HEK293 (cell line): Measurements from ENCODE around the gene COQ10A.

Experiments used
- CTCF ChIA-PET: fragments of 350-600 bp; formaldehyde crosslinking; extraction: SDS; loops from one replicate; lab custom pipeline; 2021; ENCODE audit warnings: antibody characterized with exemption; lab: Yijun Ruan, JAX
- POLR2A ChIA-PET: fragments of 300-600 bp; formaldehyde crosslinking; extraction: SDS; loops from one replicate; lab custom pipeline; 2020; ENCODE audit warnings: antibody characterized with exemption, inconsistent platforms; lab: Yijun Ruan, JAX
- H3K27ac ChIP-seq: fragments of 200-500 bp; sonication (Bioruptor generic); 2 replicates; pipeline ENCODE4 v1.5.1; 2014; ENCODE audit warnings: low read depth, low read length, control low read depth, inconsistent platforms; ENCODE audit errors: extremely low read depth
- H3K36me3 ChIP-seq, 2 experiments: fragments of 200-500 bp in 1 of 2; sonication (Bioruptor generic) in 1 of 2; 1 replicate in 1 of 2; 2 replicates in 1 of 2; pipeline ENCODE4 v1.5.1; 2014 to 2017; ENCODE audit warnings: inconsistent platforms in 2 of 2, low read length in 2 of 2; ENCODE audit not compliant: control insufficient read depth in 2 of 2, insufficient read depth in 1 of 2
- H3K4me1 ChIP-seq: fragments of 200-500 bp; sonication (Bioruptor generic); 2 replicates; pipeline ENCODE4 v1.5.1; 2014; ENCODE audit warnings: mild to moderate bottlenecking, low read length, inconsistent platforms; ENCODE audit not compliant: control insufficient read depth, insufficient read depth
- H3K4me3 ChIP-seq: 2 replicates; pipeline ENCODE4 v1.5.1; 2011; ENCODE audit warnings: low read depth, mild to moderate bottlenecking, control low read depth, low read length, moderate library complexity
- H3K9me3 ChIP-seq: fragments of 200-500 bp; sonication (Bioruptor generic); 2 replicates; pipeline ENCODE4 v1.5.1; 2014; ENCODE audit warnings: low read depth, low read length, inconsistent platforms; ENCODE audit not compliant: control insufficient read depth, insufficient read depth
- CTCF ChIP-seq: fragments of 450-650 bp; formaldehyde crosslinking; IDR thresholded peaks from 2 replicates; pipeline ENCODE4 v1.5.1; 2016; ENCODE audit warnings: missing biosample characterization, missing genetic modification characterization
- KLF17 ChIP-seq: fragments of 450-650 bp; formaldehyde crosslinking; IDR thresholded peaks from 2 replicates; pipeline ENCODE4 v1.5.1; 2016; ENCODE audit warnings: missing biosample characterization, missing genetic modification characterization
- MYNN ChIP-seq: fragments of 450-650 bp; formaldehyde crosslinking; IDR thresholded peaks from 2 replicates; pipeline ENCODE4 v1.5.1; 2016; ENCODE audit warnings: missing biosample characterization, missing genetic modification characterization, borderline replicate concordance
- RBAK ChIP-seq: fragments of 450-650 bp; formaldehyde crosslinking; IDR thresholded peaks from 2 replicates; pipeline ENCODE4 v1.5.1; 2016; ENCODE audit warnings: missing biosample characterization, missing genetic modification characterization
- SCRT2 ChIP-seq: fragments of 450-650 bp; formaldehyde crosslinking; IDR thresholded peaks from 2 replicates; pipeline ENCODE4 v1.5.1; 2016; ENCODE audit warnings: missing biosample characterization, missing genetic modification characterization
- ZBTB17 ChIP-seq: fragments of 450-650 bp; formaldehyde crosslinking; IDR thresholded peaks from 2 replicates; pipeline ENCODE4 v1.5.1; 2016; ENCODE audit warnings: missing biosample characterization, missing genetic modification characterization
- ZFP3 ChIP-seq: fragments of 450-650 bp; formaldehyde crosslinking; IDR thresholded peaks from 2 replicates; pipeline ENCODE4 v1.5.1; 2016; ENCODE audit warnings: low read depth, missing biosample characterization, missing genetic modification characterization
- ZFP41 ChIP-seq: fragments of 450-650 bp; formaldehyde crosslinking; IDR thresholded peaks from 2 replicates; pipeline ENCODE4 v1.5.1; 2016; ENCODE audit warnings: missing biosample characterization, missing genetic modification characterization, borderline replicate concordance
- ZNF19 ChIP-seq: fragments of 450-650 bp; formaldehyde crosslinking; IDR thresholded peaks from 2 replicates; pipeline ENCODE4; 2016; ENCODE audit warnings: missing biosample characterization, missing genetic modification characterization, low read depth
- ZNF202 ChIP-seq: fragments of 450-650 bp; formaldehyde crosslinking; IDR thresholded peaks from 2 replicates; pipeline ENCODE4 v1.5.1; 2016; ENCODE audit warnings: missing biosample characterization, missing genetic modification characterization, borderline replicate concordance
- ZNF335 ChIP-seq: fragments of 450-650 bp; formaldehyde crosslinking; conservative IDR thresholded peaks from 2 replicates; pipeline ENCODE4 v1.5.1; 2016; ENCODE audit warnings: missing biosample characterization, missing genetic modification characterization
- ZNF391 ChIP-seq: fragments of 450-650 bp; formaldehyde crosslinking; IDR thresholded peaks from 2 replicates; pipeline ENCODE4 v1.5.1; 2016; ENCODE audit warnings: low read depth, missing biosample characterization, missing genetic modification characterization, borderline replicate concordance
- ZNF473 ChIP-seq: fragments of 450-650 bp; formaldehyde crosslinking; IDR thresholded peaks from 2 replicates; pipeline ENCODE4 v1.5.1; 2017; ENCODE audit warnings: missing biosample characterization, missing genetic modification characterization
- ZNF518A ChIP-seq: fragments of 450-650 bp; formaldehyde crosslinking; conservative IDR thresholded peaks from 2 replicates; pipeline ENCODE4 v1.5.1; 2016; ENCODE audit warnings: low read depth, missing biosample characterization, missing genetic modification characterization
- ZNF544 ChIP-seq: fragments of 450-650 bp; formaldehyde crosslinking; IDR thresholded peaks from 2 replicates; pipeline ENCODE4 v1.5.0; 2017; ENCODE audit warnings: missing biosample characterization, missing genetic modification characterization
- ZNF548 ChIP-seq: fragments of 450-650 bp; formaldehyde crosslinking; IDR thresholded peaks from 2 replicates; pipeline ENCODE4 v1.5.1; 2016; ENCODE audit warnings: missing biosample characterization, missing genetic modification characterization
- ZNF555 ChIP-seq: fragments of 450-650 bp; formaldehyde crosslinking; conservative IDR thresholded peaks from 2 replicates; pipeline ENCODE4 v1.5.1; 2017; ENCODE audit warnings: missing biosample characterization, mild to moderate bottlenecking, missing genetic modification characterization, inconsistent platforms
- ZNF610 ChIP-seq: fragments of 450-650 bp; formaldehyde crosslinking; IDR thresholded peaks from 2 replicates; pipeline ENCODE4 v1.5.1; 2016; ENCODE audit warnings: missing biosample characterization, missing genetic modification characterization, borderline replicate concordance
- ZNF621 ChIP-seq: fragments of 450-650 bp; formaldehyde crosslinking; IDR thresholded peaks from 2 replicates; pipeline ENCODE4 v1.5.1; 2017; ENCODE audit warnings: missing biosample characterization, missing genetic modification characterization
- ZNF664 ChIP-seq: fragments of 450-650 bp; formaldehyde crosslinking; IDR thresholded peaks from 2 replicates; pipeline ENCODE4 v1.5.1; 2016; ENCODE audit warnings: missing biosample characterization, missing genetic modification characterization
- ZNF792 ChIP-seq: fragments of 450-650 bp; formaldehyde crosslinking; IDR thresholded peaks from 2 replicates; pipeline ENCODE4 v1.5.1; 2016; ENCODE audit warnings: missing biosample characterization, missing genetic modification characterization
- TF ChIP-seq, protein P1 (sequence below): fragments of 450-650 bp; formaldehyde crosslinking; IDR thresholded peaks from 2 replicates; pipeline ENCODE4 v1.5.1; 2016; ENCODE audit warnings: missing biosample characterization, missing genetic modification characterization, borderline replicate concordance

Gene COQ10A

DNA sequence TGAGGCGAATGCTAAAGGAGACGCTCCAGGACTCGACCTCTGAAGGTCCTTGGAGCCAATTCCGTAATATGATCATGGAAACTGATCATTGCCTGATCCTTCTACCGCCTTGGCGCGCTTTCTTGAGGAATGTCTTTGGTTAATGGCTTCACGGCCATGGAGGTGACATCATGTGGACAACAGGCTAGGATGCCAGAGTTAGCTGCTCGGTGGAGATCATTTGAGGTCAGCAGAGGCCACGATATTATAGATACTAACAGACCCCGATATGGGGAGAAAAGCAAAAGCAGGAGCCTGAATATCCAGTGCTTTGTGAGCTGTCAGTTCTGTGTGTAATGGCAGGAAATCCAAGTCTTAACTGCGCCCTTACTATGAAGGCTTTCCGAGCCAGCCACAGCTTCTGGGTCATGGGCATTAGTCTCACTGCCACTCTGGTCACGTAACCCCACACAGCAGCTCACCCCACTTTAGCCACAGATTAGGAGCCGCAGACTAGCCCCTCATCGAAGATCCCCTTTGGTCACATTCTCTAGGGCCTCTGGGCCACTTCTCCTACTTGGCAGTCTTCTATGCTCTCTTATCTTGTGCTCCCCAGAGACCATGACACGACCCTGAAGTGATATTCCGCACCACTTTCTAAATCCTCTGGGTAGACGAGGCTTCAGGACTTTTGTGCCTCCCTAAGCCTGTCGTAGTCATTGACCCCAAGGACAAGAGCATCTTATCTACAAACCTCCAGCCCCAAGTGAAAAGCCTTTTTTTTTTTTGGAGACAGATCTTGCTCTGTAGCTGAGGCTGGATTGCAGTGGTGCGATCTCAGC lies 34.1 kb downstream of the COQ10A start:
- H3K27ac ChIP-seq, result peak overlapping the region; percentile 73
- POLR2A ChIA-PET, result interaction anchor here (1.2 to 2.8 kb wide), 3 partner anchors 10 to 183 kb away, joined by 5 to 7 read pairs (median 6); partner anchors contain the start of gene ZC3H10
- H3K36me3 ChIP-seq, result peaks cover 19 to 53% of the 10 kb centered on the region in 2 experiments; a peak in 2 of 3 replicates
- H3K4me3 ChIP-seq, result peak overlapping the region; percentile 38
- CTCF ChIA-PET, result interaction anchor here (0.5 to 1.0 kb wide), 5 partner anchors 43 to 221 kb away, joined by 3 to 4 read pairs (median 3); partner anchors contain the start of genes ANKRD52 and RBMS2
- H3K9me3 ChIP-seq, result no peaks in the 10 kb centered on the region
- peaks cover 4% of the 10 kb centered on the region; the same call in 1 of the 2 replicates for H3K4me1 ChIP-seq
- TF ChIP-seq ZNF664 (no peak), CTCF (tag by site-specific recombination) (0 out of 2 replicates have a peak, but pooled peaks have one; percentile 14), ZNF621 (tag by site-specific recombination) (no peak), ZNF544 (tag by site-specific recombination) (no peak), SCRT2 (peak; percentile 67; the same call in 1 of the 2 replicates), ZNF391 (peak; percentile 43; the same call in 1 of the 2 replicates), ZFP41 (tag by site-specific recombination) (no peak), ZNF518A (tag by site-specific recombination) (peak; percentile 45; the same call in 1 of the 2 replicates), ZFP3 (tag by site-specific recombination) (no peak), ZNF202 (tag by site-specific recombination) (no peak), RBAK (tag by site-specific recombination) (no peak), ZNF473 (tag by site-specific recombination) (no peak), ZBTB17 (tag by site-specific recombination) (peak; percentile 91), ZNF548 (tag by site-specific recombination) (no peak), ZNF610 (tag by site-specific recombination) (no peak), ZNF335 (peak; percentile 98), ZNF792 (tag by site-specific recombination) (no peak), KLF17 (tag by site-specific recombination) (no peak), ZNF19 (tag by site-specific recombination) (no peak), ZNF555 (tag by site-specific recombination) (no peak), MYNN (tag by site-specific recombination) (peak; percentile 62; the same call in 1 of the 2 replicates)
- TF ChIP-seq, protein P1, sequence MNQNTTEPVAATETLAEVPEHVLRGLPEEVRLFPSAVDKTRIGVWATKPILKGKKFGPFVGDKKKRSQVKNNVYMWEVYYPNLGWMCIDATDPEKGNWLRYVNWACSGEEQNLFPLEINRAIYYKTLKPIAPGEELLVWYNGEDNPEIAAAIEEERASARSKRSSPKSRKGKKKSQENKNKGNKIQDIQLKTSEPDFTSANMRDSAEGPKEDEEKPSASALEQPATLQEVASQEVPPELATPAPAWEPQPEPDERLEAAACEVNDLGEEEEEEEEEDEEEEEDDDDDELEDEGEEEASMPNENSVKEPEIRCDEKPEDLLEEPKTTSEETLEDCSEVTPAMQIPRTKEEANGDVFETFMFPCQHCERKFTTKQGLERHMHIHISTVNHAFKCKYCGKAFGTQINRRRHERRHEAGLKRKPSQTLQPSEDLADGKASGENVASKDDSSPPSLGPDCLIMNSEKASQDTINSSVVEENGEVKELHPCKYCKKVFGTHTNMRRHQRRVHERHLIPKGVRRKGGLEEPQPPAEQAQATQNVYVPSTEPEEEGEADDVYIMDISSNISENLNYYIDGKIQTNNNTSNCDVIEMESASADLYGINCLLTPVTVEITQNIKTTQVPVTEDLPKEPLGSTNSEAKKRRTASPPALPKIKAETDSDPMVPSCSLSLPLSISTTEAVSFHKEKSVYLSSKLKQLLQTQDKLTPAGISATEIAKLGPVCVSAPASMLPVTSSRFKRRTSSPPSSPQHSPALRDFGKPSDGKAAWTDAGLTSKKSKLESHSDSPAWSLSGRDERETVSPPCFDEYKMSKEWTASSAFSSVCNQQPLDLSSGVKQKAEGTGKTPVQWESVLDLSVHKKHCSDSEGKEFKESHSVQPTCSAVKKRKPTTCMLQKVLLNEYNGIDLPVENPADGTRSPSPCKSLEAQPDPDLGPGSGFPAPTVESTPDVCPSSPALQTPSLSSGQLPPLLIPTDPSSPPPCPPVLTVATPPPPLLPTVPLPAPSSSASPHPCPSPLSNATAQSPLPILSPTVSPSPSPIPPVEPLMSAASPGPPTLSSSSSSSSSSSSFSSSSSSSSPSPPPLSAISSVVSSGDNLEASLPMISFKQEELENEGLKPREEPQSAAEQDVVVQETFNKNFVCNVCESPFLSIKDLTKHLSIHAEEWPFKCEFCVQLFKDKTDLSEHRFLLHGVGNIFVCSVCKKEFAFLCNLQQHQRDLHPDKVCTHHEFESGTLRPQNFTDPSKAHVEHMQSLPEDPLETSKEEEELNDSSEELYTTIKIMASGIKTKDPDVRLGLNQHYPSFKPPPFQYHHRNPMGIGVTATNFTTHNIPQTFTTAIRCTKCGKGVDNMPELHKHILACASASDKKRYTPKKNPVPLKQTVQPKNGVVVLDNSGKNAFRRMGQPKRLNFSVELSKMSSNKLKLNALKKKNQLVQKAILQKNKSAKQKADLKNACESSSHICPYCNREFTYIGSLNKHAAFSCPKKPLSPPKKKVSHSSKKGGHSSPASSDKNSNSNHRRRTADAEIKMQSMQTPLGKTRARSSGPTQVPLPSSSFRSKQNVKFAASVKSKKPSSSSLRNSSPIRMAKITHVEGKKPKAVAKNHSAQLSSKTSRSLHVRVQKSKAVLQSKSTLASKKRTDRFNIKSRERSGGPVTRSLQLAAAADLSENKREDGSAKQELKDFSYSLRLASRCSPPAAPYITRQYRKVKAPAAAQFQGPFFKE (tag by site-specific recombination), result no peak
